Stomach smooth muscle (tissue), 2 donors: ENCODE results near the gene DOCK6.

Source experiments
- H3K27ac ChIP-seq: one replicate; pipeline ENCODE4 v1.7.0; 2013; ENCODE audit warnings: mild to moderate bottlenecking, low read length, inconsistent platforms
- H3K27me3 ChIP-seq, 2 donors: one replicate each; pipeline ENCODE4 v1.7.0; 2013; ENCODE audit warnings: low read length in 2 of 2; ENCODE audit not compliant: insufficient read depth in 2 of 2, control insufficient read depth in 1 of 2
- H3K36me3 ChIP-seq, 2 donors: one replicate each; pipeline ENCODE4 v1.7.0; 2013; ENCODE audit warnings: low read length in 2 of 2; ENCODE audit not compliant: control insufficient read depth in 2 of 2, insufficient read depth in 2 of 2
- H3K4me1 ChIP-seq: one replicate; pipeline ENCODE4 v1.7.0; 2013; ENCODE audit warnings: low read length; ENCODE audit not compliant: control insufficient read depth, insufficient read depth
- H3K4me3 ChIP-seq, 2 donors: one replicate each; pipeline ENCODE4 v1.7.0; 2013; ENCODE audit warnings: low read length in 2 of 2
- H3K9ac ChIP-seq, 2 donors: one replicate each; pipeline ENCODE4 v1.7.0; 2013; ENCODE audit warnings: low read length in 2 of 2, mild to moderate bottlenecking in 1 of 2
- H3K9me3 ChIP-seq, 2 donors: one replicate each; pipeline ENCODE4 v1.7.0; 2013; ENCODE audit warnings: low read length in 2 of 2; ENCODE audit not compliant: control insufficient read depth in 2 of 2
- donor health status: healthy.
- donor health status: Pancreatic carcinoma.

The DOCK6 gene

GRCh38 chr19:11291415-11291814 is 29.1 kb upstream of the DOCK6 start:
- no peaks in the 10 kb centered on the region for H3K9me3 ChIP-seq

DNA sequence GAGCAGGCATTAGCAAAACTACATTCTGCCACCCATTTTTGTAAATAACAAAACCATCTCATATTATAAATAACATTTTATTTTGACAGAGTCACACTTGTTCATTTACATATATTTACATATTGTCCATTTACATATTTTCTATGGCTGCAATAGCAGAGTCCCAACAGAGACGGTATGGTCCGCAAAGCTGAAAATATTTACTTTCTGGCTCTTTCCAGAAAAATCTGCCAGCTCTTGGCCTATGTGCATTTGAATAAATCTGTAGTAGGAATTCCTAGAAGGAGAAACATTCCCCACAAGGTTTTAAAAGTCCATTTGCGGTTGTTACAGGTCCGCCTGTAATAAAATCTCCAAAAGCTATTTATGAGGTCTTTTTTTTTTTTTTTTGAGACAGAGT is 27.9 kb upstream of the DOCK6 start:
- Histone ChIP-seq H3K4me3 (no peak overlapping the region), H3K9ac (no peak overlapping the region), H3K36me3 (no peaks in the 10 kb centered on the region), H3K27me3 (no peaks in the 10 kb centered on the region), H3K27ac (no peak overlapping the region), H3K9me3 (no peaks in the 10 kb centered on the region), H3K4me1 (peaks cover 4% of the 10 kb centered on the region)

More at GRCh38 chr19:11291415-11291814, 29.1 kb upstream of the DOCK6 start:
- no peaks in the 10 kb centered on the region for H3K27me3 ChIP-seq
- H3K9ac ChIP-seq: no peak overlapping the region
- H3K27ac ChIP-seq: no peak overlapping the region
- peaks cover 4% of the 10 kb centered on the region for H3K4me1 ChIP-seq
- H3K4me3 ChIP-seq: no peak overlapping the region
- no peaks in the 10 kb centered on the region for H3K36me3 ChIP-seq

GRCh38 chr19:11288349-11288748 is 26.0 kb upstream of the DOCK6 start:
- Histone ChIP-seq H3K4me3 (no peak overlapping the region), H3K36me3 (no peaks in the 10 kb centered on the region), H3K4me1 (no peaks in the 10 kb centered on the region), H3K27ac (no peak overlapping the region), H3K9ac (no peak overlapping the region), H3K27me3 (no peaks in the 10 kb centered on the region), H3K9me3 (no peaks in the 10 kb centered on the region)

DNA sequence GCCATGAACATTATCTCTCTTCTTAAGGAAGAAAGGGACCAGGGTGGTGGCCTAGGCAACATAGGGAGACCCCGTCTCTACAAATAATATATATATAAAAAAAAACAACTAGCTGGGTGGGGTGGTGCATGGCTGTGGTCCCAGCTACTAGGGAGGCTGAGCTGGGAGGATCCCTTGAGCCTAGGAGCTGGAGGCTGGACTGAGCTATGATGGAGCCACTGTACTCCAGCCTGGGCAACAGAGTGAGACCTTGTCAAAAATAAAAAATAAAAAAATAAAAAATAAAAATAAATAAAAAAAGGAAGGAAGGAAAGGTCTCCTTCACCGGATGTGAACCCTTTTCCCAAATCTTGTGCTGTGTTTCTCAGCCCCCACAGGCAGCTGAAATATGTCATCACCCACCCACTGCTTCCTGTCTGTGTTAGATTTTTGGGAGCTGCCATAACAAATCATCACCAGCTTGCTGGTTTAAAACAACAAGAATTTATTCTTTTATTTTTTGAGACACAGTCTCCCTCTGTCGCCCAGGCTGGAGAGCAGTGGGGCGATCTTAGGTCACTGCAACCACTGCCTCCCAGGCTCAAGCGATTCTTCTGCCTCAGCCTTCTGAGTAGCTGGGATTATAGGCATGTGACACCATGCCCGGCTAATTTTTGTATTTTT is 24.1 kb upstream of the DOCK6 start:
- Histone ChIP-seq H3K4me1 (no peaks in the 10 kb centered on the region), H3K4me3 (no peak overlapping the region), H3K9ac (no peak overlapping the region), H3K27me3 (no peaks in the 10 kb centered on the region), H3K27ac (no peak overlapping the region), H3K36me3 (no peaks in the 10 kb centered on the region), H3K9me3 (no peaks in the 10 kb centered on the region)

DNA sequence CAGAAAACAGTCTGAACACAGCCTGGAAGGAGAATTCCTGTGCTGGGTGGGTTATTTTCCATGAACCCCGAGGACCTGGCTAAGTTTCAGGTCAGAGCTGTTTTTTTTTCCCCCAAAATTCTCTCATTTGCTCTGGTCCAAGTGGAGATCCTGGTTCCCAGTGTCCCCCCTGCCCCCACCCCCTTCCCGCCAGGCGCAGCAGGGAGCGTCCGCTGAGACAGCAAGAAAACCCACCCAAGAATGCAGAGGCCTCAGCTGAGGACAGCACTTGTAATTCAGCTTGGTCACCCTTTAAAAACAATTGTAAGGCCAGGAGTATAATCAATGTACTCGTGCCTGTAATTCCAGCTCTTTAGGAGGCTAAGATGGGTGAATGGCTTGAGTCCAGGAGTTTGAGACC is 22.2 kb upstream of the DOCK6 start:
- no peak overlapping the region for H3K9ac ChIP-seq
- H3K9me3 ChIP-seq: no peaks in the 10 kb centered on the region
- H3K27me3 ChIP-seq: no peaks in the 10 kb centered on the region
- H3K27ac ChIP-seq: no peak overlapping the region
- H3K4me1 ChIP-seq: no peaks in the 10 kb centered on the region
- H3K36me3 ChIP-seq: no peaks in the 10 kb centered on the region
- H3K4me3 ChIP-seq: no peak overlapping the region

- H3K9ac ChIP-seq: no peak overlapping the region
- H3K9me3 ChIP-seq: no peaks in the 10 kb centered on the region
- no peak overlapping the region for H3K4me3 ChIP-seq
- no peak overlapping the region for H3K27ac ChIP-seq
- H3K36me3 ChIP-seq: no peaks in the 10 kb centered on the region
- H3K4me1 ChIP-seq: no peaks in the 10 kb centered on the region
- no peaks in the 10 kb centered on the region for H3K27me3 ChIP-seq
These were observed 19.2 kb upstream of the DOCK6 start for GRCh38 chr19:11281356-11282049.

DNA sequence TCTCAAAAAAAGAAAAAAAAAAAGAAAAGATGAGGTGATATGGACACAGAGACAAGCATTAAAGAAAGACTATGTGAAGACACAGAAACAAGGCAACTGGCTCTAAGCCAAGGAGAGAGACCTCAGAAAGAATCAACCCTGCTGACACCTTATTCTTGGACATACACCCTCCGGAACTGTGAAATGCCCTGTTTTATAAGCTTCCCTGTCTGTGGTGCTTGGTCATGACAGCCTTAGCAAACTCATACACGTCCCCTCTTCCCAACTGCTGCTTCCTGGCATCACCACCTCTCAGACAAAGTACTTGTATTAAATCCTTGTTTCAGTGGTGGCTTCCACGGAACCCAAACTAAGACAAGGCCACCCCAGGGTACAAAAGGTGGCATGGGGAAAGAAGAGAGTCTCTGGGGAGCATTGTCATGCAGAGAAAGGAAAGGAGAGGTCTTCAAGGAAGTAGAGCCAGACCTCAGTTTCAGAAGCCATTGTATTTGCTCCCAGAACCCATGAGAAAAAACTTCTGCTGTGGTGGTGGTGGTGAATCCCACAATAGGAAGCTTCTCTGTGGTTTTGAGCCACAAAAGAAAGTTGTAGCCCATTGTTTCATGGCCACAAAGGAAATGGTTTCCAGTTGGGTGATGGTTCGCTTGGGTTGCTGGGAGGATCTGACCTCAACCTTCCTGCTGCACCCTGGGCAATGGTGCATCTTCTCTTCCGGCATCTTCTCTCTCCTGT is 17.3 kb upstream of the DOCK6 start:
- no peaks in the 10 kb centered on the region for H3K9me3 ChIP-seq
- no peaks in the 10 kb centered on the region for H3K27me3 ChIP-seq
- H3K4me1 ChIP-seq: no peaks in the 10 kb centered on the region
- H3K36me3 ChIP-seq: no peaks in the 10 kb centered on the region
- no peak overlapping the region for H3K27ac ChIP-seq
- no peak overlapping the region for H3K9ac ChIP-seq
- no peak overlapping the region for H3K4me3 ChIP-seq

DNA sequence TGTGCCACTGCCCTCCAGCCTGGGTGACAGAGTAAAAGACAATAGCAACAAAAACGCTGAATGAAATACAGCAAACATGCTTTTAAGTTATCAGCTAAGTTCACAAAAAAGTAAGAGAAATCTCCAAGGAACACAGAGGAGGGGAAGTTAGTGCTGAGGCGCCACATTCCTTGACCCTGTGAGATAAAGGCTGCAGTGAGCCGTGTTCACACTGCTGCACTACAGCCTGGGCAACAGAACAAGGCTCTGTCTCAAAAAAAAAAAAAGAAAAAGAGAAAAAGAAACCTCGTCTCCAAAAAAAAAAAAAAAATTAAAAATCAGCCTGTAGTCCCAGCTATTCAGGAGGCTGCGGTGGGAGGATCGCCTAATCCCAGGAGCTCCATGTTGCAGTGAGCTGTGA is 16.3 kb upstream of the DOCK6 start:
- Histone ChIP-seq H3K36me3 (no peaks in the 10 kb centered on the region), H3K27ac (no peak overlapping the region), H3K9me3 (no peaks in the 10 kb centered on the region), H3K4me3 (no peak overlapping the region), H3K9ac (no peak overlapping the region), H3K4me1 (no peaks in the 10 kb centered on the region), H3K27me3 (no peaks in the 10 kb centered on the region)

DNA sequence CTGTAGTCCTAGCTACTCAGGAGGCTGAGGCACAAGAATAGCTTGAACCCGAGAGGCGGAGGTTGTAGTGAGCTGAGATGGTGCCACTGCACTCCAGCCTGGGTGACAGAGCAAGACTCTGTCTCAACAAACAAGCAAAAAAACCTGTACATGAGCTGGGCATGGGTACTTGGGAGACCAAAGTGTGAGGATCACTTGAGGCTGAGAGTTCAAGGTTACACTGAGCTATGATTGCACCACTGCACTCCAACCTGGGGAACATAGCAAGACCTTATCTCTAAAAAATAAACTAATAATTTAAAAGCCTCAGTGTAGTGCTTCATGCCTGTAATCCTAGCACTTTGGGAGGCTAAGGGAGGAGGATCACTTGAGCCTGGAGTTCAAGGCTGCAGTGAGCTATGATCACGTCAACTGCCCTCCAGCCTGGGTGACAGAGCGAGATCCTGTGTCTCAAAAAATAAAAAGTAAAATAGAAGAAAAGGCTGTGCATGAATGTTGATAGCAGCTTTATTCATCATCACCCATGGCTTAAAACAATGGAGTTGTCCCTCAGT is 12.3 kb upstream of the DOCK6 start:
- H3K36me3 ChIP-seq: no peaks in the 10 kb centered on the region
- no peaks in the 10 kb centered on the region for H3K9me3 ChIP-seq
- no peaks in the 10 kb centered on the region for H3K4me1 ChIP-seq
- no peaks in the 10 kb centered on the region for H3K27me3 ChIP-seq
- H3K4me3 ChIP-seq: no peak overlapping the region
- no peak overlapping the region for H3K27ac ChIP-seq
- H3K9ac ChIP-seq: no peak overlapping the region

DNA sequence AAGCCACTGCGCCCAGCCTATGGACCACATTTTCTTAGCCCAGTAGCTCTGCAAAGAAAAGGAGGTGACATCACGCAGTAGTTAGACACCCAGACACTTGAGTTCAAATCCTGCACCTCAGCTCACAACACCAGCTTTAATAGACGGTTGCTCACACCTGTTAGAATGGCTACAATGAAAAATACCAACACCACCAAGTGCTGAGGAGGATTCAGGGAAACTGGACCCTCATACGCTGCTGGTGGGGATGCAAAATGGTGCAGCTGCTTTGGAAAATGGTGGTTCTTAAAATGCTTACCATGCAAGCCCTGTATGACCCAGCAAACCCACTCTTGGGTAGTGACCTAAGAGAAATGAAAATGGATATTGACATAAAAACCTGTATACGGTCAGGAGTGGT is 11.7 kb upstream of the DOCK6 start:
- H3K27ac ChIP-seq: no peak overlapping the region
- no peak overlapping the region for H3K4me3 ChIP-seq
- H3K9me3 ChIP-seq: no peaks in the 10 kb centered on the region
- no peaks in the 10 kb centered on the region for H3K36me3 ChIP-seq
- H3K4me1 ChIP-seq: peaks cover 5% of the 10 kb centered on the region
- no peaks in the 10 kb centered on the region for H3K27me3 ChIP-seq
- H3K9ac ChIP-seq: no peak overlapping the region
